Measurements from ENCODE around the gene TBCB. TPM values are rescaled to one million over a fixed set of nuclear protein-coding genes. Genes with fewer than 3 reads are reported as not detected.

Gene TBCB
- total and polyA plus RNA-seq, 9 of the 15 experiments (the other 6 are each of a cell fraction or from before 2014, with no cell fraction given): 3.5 to 115 (median 58.9) TPM

- TF ChIP-seq YY1 (IDR thresholded peaks at IDR 0.05; ENCODE audit: borderline replicate concordance in 1 of 3, control insufficient read depth in 1 of 3, extremely low read depth in 1 of 3, insufficient read depth in 3 of 3, insufficient read length in 1 of 3, insufficient replicate concordance in 2 of 3, low read depth in 1 of 3, low read length in 2 of 3) (peak in 2 of 3 experiments; percentile 53 to 66), SMARCA4 (IDR thresholded peaks at IDR 0.05) (0 out of 2 replicates have a peak, but pooled peaks have one; percentile 7), NEUROD1 (IDR thresholded peaks at IDR 0.05; ENCODE audit: borderline replicate concordance, low read depth, low read length, partially characterized antibody) (peak; percentile 94), ZBTB40 (IDR thresholded peaks at IDR 0.05) (0 out of 2 replicates have a peak, but pooled peaks have one; percentile 53), ZBTB40 (CRISPR knock-in tag; IDR thresholded peaks at IDR 0.05) (no peak), HDAC2 (IDR thresholded peaks at IDR 0.05) (peak; percentile 70; the same call in 1 of the 2 replicates), RUNX1 (IDR thresholded peaks at IDR 0.05; ENCODE audit: low read depth) (0 out of 2 replicates have a peak, but pooled peaks have one; percentile 76), NCOA2 (IDR thresholded peaks at IDR 0.05; ENCODE audit: partially characterized antibody in 2 of 2) (no peak), ZBED1 (IDR thresholded peaks at IDR 0.05) (peak; percentile 97), SPI1 (IDR thresholded peaks at IDR 0.05; ENCODE audit: borderline replicate concordance, low read depth, low read length) (no peak), SLC30A9 (CRISPR knock-in tag; IDR thresholded peaks at IDR 0.05) (no peak), MTA1 (IDR thresholded peaks at IDR 0.05; ENCODE audit: borderline replicate concordance) (peak; percentile 66), ARID2 (IDR thresholded peaks at IDR 0.05) (no peak), MYC (IDR thresholded peaks at IDR 0.05; ENCODE audit: low read depth, low read length) (no peak; the same call in none of the 2 replicates), MYC (CRISPR knock-in tag; IDR thresholded peaks at IDR 0.05; ENCODE audit: borderline replicate concordance, low read depth) (no peak), RCOR1 (IDR thresholded peaks at IDR 0.05; ENCODE audit: borderline replicate concordance in 1 of 2, low read depth in 2 of 2, low read length in 2 of 2) (peak in 1 of 2 experiments; percentile 24; a peak in 1 of 4 replicates), ZNF175 (CRISPR knock-in tag; IDR thresholded peaks at IDR 0.05; ENCODE audit: low read depth) (no peak; the same call in 1 of the 2 replicates), KAT2B (IDR thresholded peaks at IDR 0.05; ENCODE audit: low read depth, low read length) (no peak), GTF2A2 (tag; IDR thresholded peaks at IDR 0.05) (no peak), CHD1 (IDR thresholded peaks at IDR 0.05; ENCODE audit: low read length) (no peak)
These were observed 24.4 kb downstream of the TBCB start, which contains the start of gene CAPNS1 (continued) for GRCh38 chr19:36139473-36140303.

All from K562 (cell line).